GM19351 (cell line): ENCODE data around the gene TUBA1C.

ENCODE experiments used
- ATAC-seq: cut with Tn5 transposase; IDR thresholded peaks from one replicate; pipeline ENCODE4 v1.9.1; 2021; ENCODE audit warnings: mild to moderate bottlenecking, moderate library complexity; ENCODE audit not compliant: unreplicated experiment

TUBA1C gene

GRCh38 chr12:49264873-49265792 lies at the start of gene TUBA1C:
TUBA1C (plus strand) TSS chr12:49265082; CDS start chr12:49265182, 100 bp downstream.
- peak; percentile 77 for ATAC-seq

- ATAC-seq, result no peak
Measured at GRCh38 chr12:49219417-49220026, 45.4 kb upstream of the TUBA1C start.

GRCh38 chr12:49220972-49221371 lies 43.9 kb upstream of the TUBA1C start:
- ATAC-seq, result no peak

- no peak for ATAC-seq
Measured at GRCh38 chr12:49223122-49223521, 41.8 kb upstream of the TUBA1C start.

GRCh38 chr12:49223590-49224369 lies 41.1 kb upstream of the TUBA1C start:
- no peak for ATAC-seq

- ATAC-seq, result no peak
Measured at GRCh38 chr12:49225576-49226166, 39.2 kb upstream of the TUBA1C start.

GRCh38 chr12:49227713-49228112 lies 37.2 kb upstream of the TUBA1C start:
- ATAC-seq, result no peak

GRCh38 chr12:49228653-49229052 lies 36.2 kb upstream of the TUBA1C start:
- no peak for ATAC-seq

- ATAC-seq, result no peak
Measured at GRCh38 chr12:49230176-49230804, 34.6 kb upstream of the TUBA1C start.

GRCh38 chr12:49230805-49231194 lies 34.1 kb upstream of the TUBA1C start:
- no peak for ATAC-seq

- ATAC-seq, result no peak
Measured at GRCh38 chr12:49231878-49232655, 32.8 kb upstream of the TUBA1C start.

GRCh38 chr12:49232940-49233841 lies 31.7 kb upstream of the TUBA1C start:
- ATAC-seq, result no peak

- no peak for ATAC-seq
Measured at GRCh38 chr12:49233842-49234526, 30.9 kb upstream of the TUBA1C start.

GRCh38 chr12:49236423-49236822 lies 28.5 kb upstream of the TUBA1C start:
- no peak for ATAC-seq

GRCh38 chr12:49243631-49244030 lies 21.3 kb upstream of the TUBA1C start:
- ATAC-seq, result no peak

GRCh38 chr12:49244176-49244575 lies 20.7 kb upstream of the TUBA1C start:
- ATAC-seq, result no peak

GRCh38 chr12:49251357-49251756 lies 13.5 kb upstream of the TUBA1C start:
- ATAC-seq, result no peak

GRCh38 chr12:49253033-49253623 lies 11.8 kb upstream of the TUBA1C start:
- no peak for ATAC-seq
